GM21717 (cell line): ENCODE data around the gene CANT1.
"Not testable (repeated sequence)": the region's sequence is repeated elsewhere in the genome, so short reads cannot be mapped to it uniquely, and the experiment has no call there.

Experiments used
- ATAC-seq: cut with Tn5 transposase; IDR thresholded peaks from one replicate; pipeline ENCODE4 v1.9.1; 2021; ENCODE audit warnings: mild to moderate bottlenecking, moderate library complexity; ENCODE audit not compliant: unreplicated experiment

The CANT1 gene

GRCh38 chr17:78962345-78962983 is 47.1 kb downstream of the CANT1 start:
- no peak for ATAC-seq

GRCh38 chr17:78961571-78961970 is 48.0 kb downstream of the CANT1 start:
- ATAC-seq = no peak

GRCh38 chr17:78960928-78961327 is 48.6 kb downstream of the CANT1 start:
- no peak for ATAC-seq

GRCh38 chr17:78959803-78960202 is 49.8 kb downstream of the CANT1 start:
- no peak for ATAC-seq

GRCh38 chr17:78958641-78959127 is 50.9 kb downstream of the CANT1 start:
- no peak for ATAC-seq

GRCh38 chr17:78957128-78957527 is 52.4 kb downstream of the CANT1 start:
- no peak for ATAC-seq

- no peak for ATAC-seq
Measured at GRCh38 chr17:78956254-78956653, 53.3 kb downstream of the CANT1 start.

- ATAC-seq = no peak
Measured at GRCh38 chr17:78954684-78955083, 54.9 kb downstream of the CANT1 start.

- no peak for ATAC-seq
Measured at GRCh38 chr17:78953356-78954350, 55.9 kb downstream of the CANT1 start.

GRCh38 chr17:78952706-78953105 is 56.9 kb downstream of the CANT1 start:
- no peak for ATAC-seq

- ATAC-seq = no peak
Measured at GRCh38 chr17:78951967-78952551, 57.5 kb downstream of the CANT1 start.

- ATAC-seq = no peak
Measured at GRCh38 chr17:78950870-78951269, 58.7 kb downstream of the CANT1 start.

GRCh38 chr17:78947235-78948149 is 62.1 kb downstream of the CANT1 start:
- ATAC-seq = no peak

- ATAC-seq = no peak
Measured at GRCh38 chr17:78946631-78947030, 62.9 kb downstream of the CANT1 start.

GRCh38 chr17:78946131-78946530 is 63.4 kb downstream of the CANT1 start:
- no peak for ATAC-seq

- ATAC-seq = not testable (repeated sequence)
Measured at GRCh38 chr17:78945455-78945854, 64.1 kb downstream of the CANT1 start.

GRCh38 chr17:78944956-78945355 is 64.6 kb downstream of the CANT1 start:
- no peak for ATAC-seq

- no peak for ATAC-seq
Measured at GRCh38 chr17:78944026-78944425, 65.5 kb downstream of the CANT1 start.
